Stimulated activated CD8-positive, alpha-beta memory T cell treated with anti-CD3 and anti-CD28 coated beads, Interleukin-7, amount 100 ng/mL, for 24 hours (primary cell): ENCODE results near the gene GRIK4.

Experiments
- DNase-seq: peaks from one replicate; pipeline ENCODE4 v3.0.0-alpha.2; 2020; ENCODE audit warnings: low read depth

GRIK4 gene

GRCh38 chr11:120642196-120642894, 130.8 kb downstream of the GRIK4 start:
- DNase-seq: no peak

DNA sequence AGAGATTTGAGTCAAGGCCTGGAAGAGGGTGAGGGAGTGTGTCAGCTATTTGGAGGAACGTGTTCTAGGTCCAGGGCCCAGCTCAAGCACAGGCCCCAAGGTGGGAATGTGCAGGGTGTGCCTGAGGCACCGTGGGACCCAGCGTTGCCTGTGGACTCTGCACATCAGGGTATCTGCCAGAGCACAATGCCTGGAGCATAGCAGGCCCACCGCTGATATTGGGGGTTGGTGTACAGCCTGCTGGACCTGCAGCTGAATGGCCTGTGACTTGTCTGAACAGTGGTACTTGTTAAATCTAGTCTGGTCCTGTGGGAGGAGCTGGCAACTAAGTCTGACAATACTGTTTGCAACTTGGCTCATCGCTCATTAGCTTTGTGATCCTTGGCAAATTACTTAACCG, 131.7 kb downstream of the GRIK4 start:
- no peak for DNase-seq

- DNase-seq: no peak
Observed at GRCh38 chr11:120645639-120646038, 134.1 kb downstream of the GRIK4 start.

DNA sequence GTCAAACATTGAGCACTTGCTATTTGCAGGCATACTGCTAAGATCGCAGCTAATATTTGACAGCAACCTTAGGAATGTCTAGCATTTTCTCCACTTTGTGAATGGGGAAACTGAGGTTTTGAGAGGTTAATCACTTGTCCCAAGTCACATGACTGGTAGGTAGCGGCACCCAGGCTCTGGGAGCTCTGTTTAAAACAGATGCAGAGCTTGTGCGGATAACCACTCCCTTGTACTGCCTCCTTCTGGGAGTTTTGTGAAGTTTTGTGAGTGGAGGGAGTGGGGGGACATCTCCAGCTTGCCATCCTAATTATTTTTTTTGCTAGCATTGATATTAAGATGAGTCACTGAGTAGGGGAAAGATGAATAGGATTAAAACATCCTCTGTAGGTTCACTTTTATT, 134.7 kb downstream of the GRIK4 start:
- no peak for DNase-seq

GRCh38 chr11:120647681-120648080, 136.1 kb downstream of the GRIK4 start:
- DNase-seq: no peak

DNA sequence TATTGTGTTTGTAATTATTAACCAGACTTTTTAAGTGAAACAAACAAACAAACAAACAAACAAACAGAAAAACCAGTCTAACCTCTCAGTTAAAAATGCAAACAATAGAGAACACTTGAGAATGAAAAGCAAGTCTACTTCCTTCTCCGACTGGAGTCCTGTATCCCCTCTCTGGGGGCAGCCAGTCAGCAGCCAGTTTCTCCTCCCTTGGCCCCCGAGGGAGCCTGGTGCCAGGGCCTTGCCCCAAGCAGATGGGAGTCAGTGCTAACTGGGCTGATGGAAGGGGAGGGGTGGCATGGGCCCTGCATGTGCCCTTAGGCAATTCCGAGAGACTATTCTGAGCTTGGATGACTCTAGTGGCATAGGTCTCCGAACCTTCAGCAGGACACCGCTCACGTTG, 137.2 kb downstream of the GRIK4 start:
- DNase-seq: no peak

GRCh38 chr11:120649316-120649715, 137.8 kb downstream of the GRIK4 start:
- DNase-seq: no peak

GRCh38 chr11:120651396-120651795, 139.8 kb downstream of the GRIK4 start:
- no peak for DNase-seq

DNA sequence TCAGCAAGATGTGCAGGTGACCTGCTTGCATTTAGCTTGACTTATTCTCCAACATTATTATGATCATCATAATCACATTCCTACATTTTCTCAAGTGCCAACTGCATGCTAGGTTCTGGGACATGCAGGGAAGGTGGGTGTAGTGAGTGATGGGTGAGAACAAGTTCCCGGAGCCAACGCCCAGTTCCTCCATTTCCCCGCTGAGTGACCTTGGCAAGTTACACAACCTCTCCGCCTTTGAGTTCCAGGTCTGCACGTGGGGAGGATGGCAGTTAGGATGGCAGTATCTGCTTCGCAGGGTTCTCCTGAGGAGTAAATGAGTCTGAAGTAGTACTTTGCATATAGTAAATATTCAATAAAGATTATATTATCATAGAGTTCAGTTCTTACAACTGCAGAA, 140.3 kb downstream of the GRIK4 start:
- DNase-seq: no peak

- no peak for DNase-seq
Observed at GRCh38 chr11:120652705-120653335, 141.3 kb downstream of the GRIK4 start.

DNA sequence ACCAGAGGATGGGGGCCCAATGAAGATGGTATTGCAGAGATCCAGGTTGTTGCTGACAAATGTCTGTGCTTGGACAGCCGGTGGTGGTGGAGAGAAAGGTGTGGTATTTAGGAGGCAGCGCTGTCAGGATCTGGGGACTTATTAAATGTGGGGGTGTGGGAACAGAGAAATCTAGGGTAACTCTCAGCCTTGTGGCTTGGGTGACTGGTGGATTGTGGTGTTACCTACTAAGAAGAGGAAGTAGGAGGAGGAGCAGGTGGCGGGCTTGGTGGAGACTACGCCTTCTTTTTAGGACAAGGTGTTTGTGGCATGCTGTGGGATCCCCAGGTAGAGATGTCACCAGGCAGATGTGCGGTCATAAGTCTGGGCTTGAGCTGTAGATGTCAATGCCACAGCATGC, 144.0 kb downstream of the GRIK4 start:
- DNase-seq: no peak

DNA sequence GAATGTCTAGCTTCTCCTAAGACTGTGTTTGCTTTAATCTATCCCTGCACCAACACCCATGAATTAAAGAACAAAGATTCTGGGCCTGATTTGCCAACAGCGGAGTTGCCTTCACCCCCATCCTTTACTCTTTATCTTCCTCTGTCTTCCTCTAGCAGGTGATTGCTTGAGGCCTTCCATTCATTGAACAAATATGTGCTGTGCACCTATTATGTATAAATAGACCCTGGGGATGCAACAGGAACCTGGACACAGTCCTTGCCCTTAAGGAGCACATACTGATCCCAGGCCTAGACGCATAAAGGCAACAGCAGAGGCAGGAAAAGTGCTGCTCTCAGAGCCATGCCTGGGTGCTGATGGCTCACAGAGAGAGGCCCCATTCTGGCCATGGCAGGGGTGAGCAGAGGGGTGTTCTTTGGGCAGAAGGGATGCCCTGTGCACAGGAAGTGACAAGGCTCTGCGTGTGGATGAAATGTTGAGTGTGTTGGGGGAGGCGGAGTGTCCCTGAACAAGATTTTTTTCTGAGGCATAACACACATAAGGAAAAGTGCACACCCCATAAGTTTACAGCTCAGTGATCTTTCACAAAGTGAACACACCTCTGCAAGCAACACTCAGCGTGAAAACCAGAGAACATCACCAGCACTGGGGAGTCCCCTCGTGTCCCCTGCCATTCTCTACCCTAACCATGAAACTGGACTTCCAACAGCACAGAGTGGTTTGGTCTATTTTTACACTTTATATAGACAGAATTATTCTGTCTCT, 145.9 kb downstream of the GRIK4 start:
- no peak for DNase-seq

DNA sequence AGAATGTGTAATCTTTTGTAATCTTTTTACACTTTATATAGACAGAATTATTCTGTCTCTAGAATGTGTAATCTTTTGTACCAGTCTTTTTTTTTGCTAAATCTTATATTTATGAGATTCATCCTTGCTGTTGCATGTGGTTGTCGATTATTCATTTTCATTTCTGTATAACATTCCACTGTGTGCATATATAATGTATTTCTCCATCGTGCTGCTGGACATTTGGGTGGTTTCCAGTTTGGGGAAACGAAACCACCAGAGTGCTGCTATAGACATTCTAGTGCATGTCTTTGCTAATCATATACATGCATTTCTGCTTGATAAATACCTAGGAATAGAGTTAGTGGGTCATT, 146.5 kb downstream of the GRIK4 start:
- no peak for DNase-seq

DNA sequence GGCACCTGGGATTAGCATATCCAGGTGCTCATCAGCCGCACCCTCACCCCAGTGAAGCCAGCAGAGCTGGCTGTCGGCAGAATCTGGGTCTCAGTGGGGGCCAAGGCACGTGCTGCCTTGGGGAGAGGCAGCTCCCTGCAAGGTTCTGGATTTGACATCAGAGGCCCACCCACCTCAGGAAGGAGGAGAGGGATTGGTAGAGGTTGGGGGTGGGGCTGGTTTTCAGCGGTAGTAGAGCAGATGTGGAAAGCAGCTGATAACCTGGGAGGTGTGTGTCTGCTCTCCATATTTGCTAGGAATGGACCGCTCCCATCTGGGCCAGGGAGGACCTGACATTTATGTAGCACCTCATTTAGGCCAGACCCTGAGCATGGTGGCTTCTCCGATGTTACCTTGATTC, 147.5 kb downstream of the GRIK4 start:
- DNase-seq: no peak

DNA sequence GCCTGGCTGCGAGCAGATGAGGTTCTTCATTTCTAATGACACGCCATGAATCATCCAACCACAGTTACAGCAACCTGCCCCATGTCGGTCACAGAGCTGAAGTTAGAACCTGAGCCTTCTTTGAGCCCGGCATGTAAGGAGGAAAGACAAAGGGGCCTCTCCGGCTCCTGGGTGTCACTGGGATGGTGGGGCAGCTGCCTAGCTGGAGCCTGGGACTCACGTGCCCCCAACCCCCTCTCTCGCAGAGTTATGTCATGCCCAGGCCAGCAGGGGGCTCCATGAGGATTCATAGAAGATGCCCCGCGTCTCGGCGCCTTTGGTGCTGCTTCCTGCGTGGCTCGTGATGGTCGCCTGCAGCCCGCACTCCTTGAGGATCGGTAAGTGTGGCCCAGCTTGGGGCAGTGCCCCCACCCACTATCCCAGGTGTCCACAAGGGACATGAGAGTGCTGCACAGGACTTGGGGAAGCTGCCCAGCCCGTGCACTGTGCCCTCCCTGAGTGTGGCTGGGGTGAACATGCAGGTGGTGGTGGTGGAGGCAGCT, 148.5 kb downstream of the GRIK4 start:
- peak; percentile 1 for DNase-seq

- DNase-seq: no peak
Observed at GRCh38 chr11:120662071-120662676, 150.6 kb downstream of the GRIK4 start.

GRCh38 chr11:120663142-120663541, 151.6 kb downstream of the GRIK4 start:
- DNase-seq: no peak

- DNase-seq: no peak
Observed at GRCh38 chr11:120666121-120666639, 154.6 kb downstream of the GRIK4 start.

- DNase-seq: no peak
Observed at GRCh38 chr11:120667281-120667680, 155.7 kb downstream of the GRIK4 start.

DNA sequence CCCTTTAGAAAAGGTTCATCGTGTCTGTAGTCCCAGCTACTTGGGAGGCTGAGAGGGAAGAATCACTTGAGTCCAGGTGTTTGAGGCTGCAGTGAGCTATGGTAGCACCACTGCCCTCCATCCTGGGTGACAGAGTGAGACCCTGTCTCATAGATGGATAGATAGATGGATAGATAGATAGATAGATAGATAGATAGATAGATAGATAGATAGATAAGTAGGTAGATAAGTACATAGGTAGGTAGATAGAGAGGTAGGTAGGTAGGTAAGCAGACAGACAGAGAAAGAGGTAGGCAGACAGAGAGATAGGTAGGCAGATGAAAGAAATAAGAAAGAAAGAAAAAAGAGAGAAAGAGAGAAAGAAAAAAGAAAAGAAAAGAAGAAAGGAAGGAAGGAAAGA, 156.4 kb downstream of the GRIK4 start:
- no peak for DNase-seq

DNA sequence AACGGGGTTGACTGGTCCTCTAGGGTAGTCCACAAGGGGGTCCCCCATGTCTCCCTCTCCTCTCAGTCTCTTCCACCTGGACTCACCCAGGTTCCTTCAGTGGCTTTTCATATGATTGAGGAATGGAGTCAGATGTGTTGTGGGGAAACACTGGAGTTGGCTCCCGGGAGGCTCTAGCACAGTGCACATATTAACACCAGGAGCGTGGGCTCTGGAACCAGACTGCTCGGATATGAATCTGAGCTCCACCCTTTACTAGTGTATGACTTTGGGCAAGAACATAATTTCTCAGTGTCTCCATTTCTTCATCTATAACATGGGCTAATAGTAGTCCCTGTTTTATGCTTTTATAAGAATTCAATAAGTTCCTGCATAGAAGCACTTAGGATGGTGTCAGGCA, 157.0 kb downstream of the GRIK4 start:
- no peak for DNase-seq

DNA sequence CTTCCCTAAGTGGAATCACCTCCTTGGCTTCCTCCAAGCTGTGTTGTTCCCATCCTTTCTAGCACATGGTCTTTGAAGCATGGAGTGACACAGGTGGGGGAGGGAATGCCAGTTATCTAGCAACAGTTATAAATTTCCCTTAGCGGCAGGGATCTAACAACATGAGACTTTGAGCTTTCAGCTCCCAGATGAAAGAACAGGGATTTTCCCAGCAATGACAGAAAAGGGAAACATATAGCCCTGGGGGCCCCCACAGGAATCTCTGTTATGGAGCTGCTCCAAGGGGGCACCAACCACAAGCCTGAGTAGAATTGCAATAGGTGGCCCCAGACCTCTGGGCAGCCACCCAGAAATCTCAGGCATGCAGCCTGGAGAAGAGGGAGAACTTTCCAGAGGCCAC, 163.0 kb downstream of the GRIK4 start:
- no peak for DNase-seq
